Stimulated activated memory B cell treated with anti-CD40 and anti-IgM and Interleukin-4, amounts not matched to agents 10 μg/mL and 1 μg/mL and 100 μg/mL, for 72 hours (primary cell): Measurements from ENCODE around the gene PSME2.

ENCODE experiments used
- ATAC-seq: fragments of 150-1000 bp; cut with Tn5 transposase; 2 replicates; pipeline ENCODE4 v1.10.0; 2021
- H3K27ac Mint-ChIP-seq: one replicate; pipeline ENCODE4 v1.8.0; 2022; ENCODE audit warnings: mild to moderate bottlenecking, mixed read lengths
- H3K27me3 Mint-ChIP-seq: one replicate; pipeline ENCODE4 v1.8.0; 2022; ENCODE audit warnings: mixed read lengths
- H3K36me3 Mint-ChIP-seq: one replicate; pipeline ENCODE4 v1.8.0; 2022; ENCODE audit warnings: mixed read lengths
- H3K4me1 Mint-ChIP-seq: one replicate; pipeline ENCODE4 v1.8.0; 2022; ENCODE audit warnings: mixed read lengths
- H3K4me3 Mint-ChIP-seq: one replicate; pipeline ENCODE4 v1.8.0; 2022; ENCODE audit warnings: mild to moderate bottlenecking, moderate library complexity, mixed read lengths
- H3K9me3 Mint-ChIP-seq: one replicate; pipeline ENCODE4 v1.8.0; 2022; ENCODE audit warnings: mixed read lengths

PSME2 gene

DNA sequence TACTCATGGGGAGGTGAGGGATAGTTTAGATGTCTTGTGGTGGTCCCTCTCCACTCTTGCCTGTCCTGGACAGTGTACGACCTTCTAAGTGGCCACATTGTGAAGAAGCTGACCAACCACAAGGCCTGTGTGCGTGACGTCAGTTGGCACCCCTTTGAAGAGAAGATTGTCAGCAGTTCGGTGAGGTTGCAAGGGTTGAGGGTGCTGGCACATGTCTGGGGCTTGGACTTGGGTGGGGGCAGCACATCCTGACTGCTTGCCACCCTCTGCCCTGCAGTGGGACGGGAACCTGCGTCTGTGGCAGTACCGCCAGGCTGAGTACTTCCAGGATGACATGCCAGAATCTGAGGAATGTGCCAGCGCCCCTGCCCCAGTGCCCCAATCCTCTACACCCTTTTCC lies 23.5 kb downstream of the PSME2 start:
- H3K36me3 Mint-ChIP-seq = peaks cover 45% of the 10 kb centered on the region
- H3K27me3 Mint-ChIP-seq = no peaks in the 10 kb centered on the region
- H3K9me3 Mint-ChIP-seq = no peaks in the 10 kb centered on the region
- no peak for ATAC-seq
- peak overlapping the region; percentile 8 for H3K4me3 Mint-ChIP-seq
- peak overlapping the region; percentile 92 for H3K27ac Mint-ChIP-seq
- H3K4me1 Mint-ChIP-seq = peaks cover 48% of the 10 kb centered on the region

- no peaks in the 10 kb centered on the region for H3K27me3 Mint-ChIP-seq
- peak overlapping the region; percentile 92 for H3K27ac Mint-ChIP-seq
Measured at GRCh38 chr14:24122416-24122815, 24.0 kb downstream of the PSME2 start.

GRCh38 chr14:24121210-24121609 lies 25.2 kb downstream of the PSME2 start:
- Mint-ChIP-seq H3K27me3 (no peaks in the 10 kb centered on the region), H3K36me3 (peaks cover 60% of the 10 kb centered on the region), H3K9me3 (no peaks in the 10 kb centered on the region), H3K27ac (peak overlapping the region; percentile 92), H3K4me3 (no peak overlapping the region), H3K4me1 (peaks cover 62% of the 10 kb centered on the region)
- no peak for ATAC-seq

More at GRCh38 chr14:24122416-24122815, 24.0 kb downstream of the PSME2 start:
- Mint-ChIP-seq H3K4me3 (peak overlapping the region; percentile 8), H3K4me1 (peaks cover 50% of the 10 kb centered on the region), H3K9me3 (no peaks in the 10 kb centered on the region), H3K36me3 (peaks cover 50% of the 10 kb centered on the region)
- peak; percentile 68 for ATAC-seq

- H3K4me3 Mint-ChIP-seq = no peak overlapping the region
- H3K4me1 Mint-ChIP-seq = peaks cover 66% of the 10 kb centered on the region
- H3K27me3 Mint-ChIP-seq = no peaks in the 10 kb centered on the region
- H3K36me3 Mint-ChIP-seq = peaks cover 68% of the 10 kb centered on the region
- no peaks in the 10 kb centered on the region for H3K9me3 Mint-ChIP-seq
- ATAC-seq = no peak
- H3K27ac Mint-ChIP-seq = no peak overlapping the region
Measured at GRCh38 chr14:24119691-24120090, 26.7 kb downstream of the PSME2 start.

- no peak overlapping the region for H3K4me3 Mint-ChIP-seq
Measured at GRCh38 chr14:24117179-24117578, 29.2 kb downstream of the PSME2 start.

DNA sequence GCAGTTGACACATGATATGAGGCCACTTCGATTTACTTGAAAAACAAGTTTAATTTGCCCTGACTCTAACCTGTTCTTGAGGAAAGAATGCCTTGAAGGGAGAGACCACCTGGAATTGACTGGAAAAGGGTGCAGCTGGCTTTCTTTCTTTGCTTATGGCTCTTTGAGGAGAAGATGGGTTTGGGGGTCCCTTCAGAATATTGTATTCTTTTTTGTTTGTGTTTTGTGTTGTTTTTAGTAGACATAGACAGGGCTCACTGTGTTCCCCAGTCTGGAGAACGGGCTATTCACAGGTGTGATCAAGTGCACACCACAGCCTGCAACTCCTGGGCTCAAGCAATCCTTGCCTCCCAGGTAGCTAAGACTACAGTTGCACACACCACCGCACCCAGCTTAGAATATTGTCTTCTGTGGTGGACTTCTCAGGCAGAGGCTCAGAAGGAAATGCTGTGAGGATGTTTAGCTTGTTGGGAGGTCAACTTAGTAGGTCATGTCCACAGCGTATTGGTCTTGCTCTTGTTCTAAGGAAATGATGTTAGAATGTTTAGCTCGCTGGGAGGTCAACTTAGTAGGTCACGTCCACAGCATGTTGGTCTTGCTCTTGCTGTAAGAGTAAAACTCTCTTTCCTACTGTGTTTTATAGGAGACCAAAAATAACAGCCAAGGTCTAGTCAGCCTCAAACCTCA lies 30.1 kb downstream of the PSME2 start:
- Mint-ChIP-seq H3K4me3 (peak overlapping the region; percentile 98), H3K27ac (peak overlapping the region; percentile 99), H3K27me3 (no peaks in the 10 kb centered on the region), H3K36me3 (peaks cover 48% of the 10 kb centered on the region), H3K4me1 (peaks cover 35% of the 10 kb centered on the region), H3K9me3 (no peaks in the 10 kb centered on the region)
- no peak for ATAC-seq

More at GRCh38 chr14:24117179-24117578, 29.2 kb downstream of the PSME2 start:
- Mint-ChIP-seq H3K9me3 (no peaks in the 10 kb centered on the region), H3K36me3 (peaks cover 54% of the 10 kb centered on the region), H3K4me1 (peaks cover 42% of the 10 kb centered on the region), H3K27me3 (no peaks in the 10 kb centered on the region), H3K27ac (peak overlapping the region; percentile 99)
- no peak for ATAC-seq

DNA sequence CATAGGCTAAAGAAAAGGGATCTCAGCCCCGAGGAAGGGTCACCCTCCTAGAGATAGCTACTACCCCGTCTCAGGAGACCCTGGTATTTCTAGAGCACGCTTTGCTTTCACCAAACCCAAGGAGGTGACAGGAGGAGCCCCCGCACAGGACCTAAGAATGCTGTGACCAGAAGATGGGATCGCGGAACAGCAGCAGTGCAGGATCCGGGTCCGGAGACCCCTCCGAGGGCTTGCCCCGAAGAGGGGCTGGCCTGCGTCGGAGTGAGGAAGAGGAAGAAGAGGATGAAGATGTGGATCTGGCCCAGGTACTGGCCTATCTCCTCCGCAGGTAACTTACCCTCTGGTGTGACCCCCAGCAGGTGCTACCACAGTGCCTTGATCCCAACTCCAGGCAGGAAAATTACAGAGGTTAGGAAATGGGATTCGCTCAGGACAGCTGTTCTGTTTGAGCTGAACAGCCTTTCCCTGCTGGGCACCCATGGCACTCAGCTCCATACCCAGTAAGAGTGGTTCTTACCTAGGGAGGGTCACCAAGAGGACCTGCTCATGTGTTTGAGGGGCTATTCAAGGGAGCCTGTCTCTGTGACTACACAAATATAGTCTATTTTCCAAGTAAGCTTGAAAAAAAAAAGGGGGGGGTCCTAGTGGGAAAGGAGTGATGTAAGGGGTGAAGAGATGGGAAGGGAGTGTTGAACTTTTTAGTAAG lies 30.8 kb downstream of the PSME2 start:
- Mint-ChIP-seq H3K36me3 (peaks cover 43% of the 10 kb centered on the region), H3K4me3 (peak overlapping the region; percentile 98), H3K27ac (peak overlapping the region; percentile 99), H3K27me3 (no peaks in the 10 kb centered on the region), H3K4me1 (peaks cover 35% of the 10 kb centered on the region), H3K9me3 (no peaks in the 10 kb centered on the region)
- ATAC-seq = no peak

DNA sequence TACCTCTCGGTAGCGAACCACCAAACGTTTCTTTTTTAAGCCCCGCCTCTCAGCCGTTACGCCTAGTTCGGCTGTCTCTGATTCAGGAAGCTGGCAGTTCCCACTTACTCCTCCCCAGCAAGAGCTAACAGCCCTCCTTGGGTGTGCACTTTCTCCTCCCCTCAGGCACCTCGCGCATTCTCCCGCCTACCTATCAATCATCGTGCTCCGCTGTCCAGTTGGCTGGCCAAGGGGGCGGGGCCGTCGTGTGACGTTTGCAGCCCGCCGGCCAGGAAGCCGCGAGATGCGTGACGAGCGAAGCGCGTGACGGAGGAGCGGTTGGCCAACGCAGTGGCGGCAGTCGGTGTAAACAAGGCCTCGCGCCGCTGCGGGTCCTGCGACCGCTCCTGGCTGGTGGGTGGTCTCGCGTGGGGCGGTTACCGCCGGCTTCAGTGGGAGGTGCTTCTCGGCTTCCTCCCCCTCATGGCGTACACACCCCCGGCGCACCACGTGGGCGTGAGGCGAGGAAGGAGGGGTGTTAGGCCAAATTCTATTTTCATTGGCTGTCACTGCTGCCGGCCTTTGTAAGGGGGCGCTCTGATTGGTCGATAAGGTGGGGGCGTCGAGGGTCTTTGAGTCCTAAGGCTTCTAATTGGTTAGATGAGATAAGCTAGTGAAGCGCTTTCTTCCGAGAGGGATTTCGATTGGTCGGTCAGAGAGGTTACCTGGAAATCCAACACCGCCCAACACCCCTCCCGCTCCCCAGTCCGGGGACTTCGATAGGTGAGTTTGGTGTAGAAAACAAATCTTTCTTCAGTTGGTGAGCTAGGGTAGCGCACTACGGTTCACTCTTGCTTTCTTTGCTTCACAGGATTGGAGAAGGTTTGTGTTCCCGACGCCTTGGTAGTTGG lies 31.6 kb downstream of the PSME2 start, which contains the start of the genes DCAF11 and NRL:
Gene DCAF11 (plus strand): TSS at position 246 of the 890 bp plus-strand sequence. CDS start 818 bp downstream, outside the sequence.
Gene NRL (minus strand): TSS at position 418 of the 890 bp plus-strand sequence. CDS start 32,101 bp downstream, outside the sequence.
- peaks cover 35% of the 10 kb centered on the region for H3K4me1 Mint-ChIP-seq
- peak within 1 kb of the TSS; percentile 99 for H3K27ac Mint-ChIP-seq
- no peaks in the 10 kb centered on the region for H3K27me3 Mint-ChIP-seq
- H3K9me3 Mint-ChIP-seq = no peaks in the 10 kb centered on the region
- peak; percentile 96 for ATAC-seq
- H3K36me3 Mint-ChIP-seq = peaks cover 41% of the 10 kb centered on the region
- H3K4me3 Mint-ChIP-seq = peak within 1 kb of the TSS; percentile 98

DNA sequence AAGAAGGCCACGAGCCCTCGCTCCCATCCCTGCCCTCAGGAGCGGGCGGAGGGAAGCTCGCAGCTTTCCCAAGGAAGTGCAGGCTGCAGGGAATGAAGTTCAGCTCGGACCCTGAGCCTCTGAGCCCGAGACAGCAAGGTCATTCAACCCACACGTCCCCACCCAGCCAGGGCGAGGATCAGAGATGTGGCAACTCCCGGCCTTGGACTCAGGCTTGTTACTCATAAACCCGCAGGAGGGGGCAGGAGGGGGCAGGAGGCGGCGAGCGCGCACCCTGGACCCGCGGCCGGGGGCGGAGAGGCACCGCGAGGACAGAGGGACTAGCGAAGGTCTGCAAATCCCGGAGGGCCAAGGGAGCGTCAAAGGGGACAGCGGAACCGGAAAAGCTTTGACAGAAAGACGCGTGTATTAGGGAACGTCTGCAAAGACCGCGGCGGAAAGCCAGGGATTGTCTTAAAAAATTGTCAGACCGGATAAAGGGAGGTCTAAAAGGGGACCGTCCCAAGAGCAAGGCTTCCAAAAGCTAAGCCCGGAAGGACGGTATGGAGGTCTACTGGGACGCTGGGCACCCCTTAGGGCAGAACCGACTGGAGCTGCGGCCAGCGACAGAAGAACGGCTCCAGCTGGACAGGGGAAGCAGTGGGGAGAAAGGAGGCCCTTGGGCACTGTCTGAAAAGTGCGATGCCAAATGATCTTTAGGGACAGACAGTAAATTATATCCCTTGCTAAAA lies 32.4 kb downstream of the PSME2 start:
- H3K27me3 Mint-ChIP-seq = no peaks in the 10 kb centered on the region
- peaks cover 36% of the 10 kb centered on the region for H3K4me1 Mint-ChIP-seq
- peaks cover 33% of the 10 kb centered on the region for H3K36me3 Mint-ChIP-seq
- peak; percentile 57 for ATAC-seq
- no peaks in the 10 kb centered on the region for H3K9me3 Mint-ChIP-seq
- H3K27ac Mint-ChIP-seq = peak overlapping the region; percentile 99
- H3K4me3 Mint-ChIP-seq = peak overlapping the region; percentile 98

DNA sequence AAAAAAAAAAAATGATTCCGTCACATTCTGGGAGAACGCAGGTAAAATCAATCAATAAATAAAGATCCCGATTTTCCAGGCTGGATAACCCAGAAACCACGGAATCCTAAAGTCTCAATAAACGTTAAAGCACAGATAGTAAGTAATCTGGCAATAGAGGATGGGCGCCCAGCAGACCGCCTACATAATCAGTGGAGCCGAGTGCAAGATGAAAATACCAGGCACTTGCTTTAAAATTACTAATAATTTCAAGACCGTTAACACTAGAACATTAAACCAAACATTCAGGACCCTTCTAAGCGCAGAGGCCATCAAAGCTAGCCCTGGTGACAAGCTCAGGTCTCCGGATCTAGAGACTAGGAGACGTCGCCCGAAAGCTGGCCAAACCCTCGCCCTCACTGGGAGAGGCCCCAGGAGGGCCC lies 33.0 kb downstream of the PSME2 start:
- Mint-ChIP-seq H3K36me3 (peaks cover 27% of the 10 kb centered on the region), H3K27ac (peak overlapping the region; percentile 99), H3K4me1 (peaks cover 37% of the 10 kb centered on the region), H3K27me3 (no peaks in the 10 kb centered on the region), H3K4me3 (peak overlapping the region; percentile 98), H3K9me3 (no peaks in the 10 kb centered on the region)
- no peak for ATAC-seq

- peaks cover 4% of the 10 kb centered on the region for H3K36me3 Mint-ChIP-seq
- no peak overlapping the region for H3K4me3 Mint-ChIP-seq
- no peaks in the 10 kb centered on the region for H3K9me3 Mint-ChIP-seq
- H3K27ac Mint-ChIP-seq = no peak overlapping the region
- H3K27me3 Mint-ChIP-seq = no peaks in the 10 kb centered on the region
- H3K4me1 Mint-ChIP-seq = peaks cover 19% of the 10 kb centered on the region
- no peak for ATAC-seq
Measured at GRCh38 chr14:24110523-24110922, 35.9 kb downstream of the PSME2 start.

GRCh38 chr14:24110060-24110459 lies 36.4 kb downstream of the PSME2 start:
- ATAC-seq = no peak
- H3K36me3 Mint-ChIP-seq = peaks cover 2% of the 10 kb centered on the region
- H3K9me3 Mint-ChIP-seq = no peaks in the 10 kb centered on the region
- peaks cover 14% of the 10 kb centered on the region for H3K4me1 Mint-ChIP-seq
- no peak overlapping the region for H3K27ac Mint-ChIP-seq
- no peaks in the 10 kb centered on the region for H3K27me3 Mint-ChIP-seq
- H3K4me3 Mint-ChIP-seq = no peak overlapping the region

- H3K4me3 Mint-ChIP-seq = no peak overlapping the region
- H3K9me3 Mint-ChIP-seq = no peaks in the 10 kb centered on the region
- peaks cover 18% of the 10 kb centered on the region for H3K36me3 Mint-ChIP-seq
- no peak for ATAC-seq
- no peaks in the 10 kb centered on the region for H3K27me3 Mint-ChIP-seq
- peaks cover 14% of the 10 kb centered on the region for H3K4me1 Mint-ChIP-seq
- peak overlapping the region; percentile 84 for H3K27ac Mint-ChIP-seq
Measured at GRCh38 chr14:24108336-24108874, 38.0 kb downstream of the PSME2 start.

DNA sequence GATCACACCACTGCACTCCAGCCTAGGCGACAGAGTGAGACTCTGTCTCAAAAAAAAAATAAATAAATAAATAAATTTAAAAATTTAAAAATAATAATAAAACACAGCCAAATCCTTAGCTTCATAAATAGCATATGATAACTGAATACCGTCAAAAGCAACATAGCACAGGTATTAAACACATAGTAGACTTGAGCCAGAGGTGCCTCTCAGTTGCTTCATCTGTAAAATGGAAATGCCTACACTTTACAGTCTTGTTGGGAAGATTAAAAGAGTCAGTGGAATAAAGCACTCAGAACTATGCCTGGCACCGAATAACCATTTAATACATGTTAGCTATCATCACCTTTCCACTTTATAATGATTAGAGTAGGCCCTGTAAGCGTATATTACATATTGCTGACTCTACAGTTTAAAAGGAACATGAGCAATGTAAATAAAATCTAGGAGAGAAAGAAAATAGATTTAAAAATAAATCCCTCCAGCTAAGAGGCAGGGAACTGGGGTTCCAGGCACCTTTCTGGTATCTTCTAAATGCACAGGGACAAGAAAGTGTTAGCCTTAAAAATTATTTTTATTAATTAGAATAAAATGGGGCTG lies 39.6 kb downstream of the PSME2 start:
- peaks cover 14% of the 10 kb centered on the region for H3K4me1 Mint-ChIP-seq
- H3K27me3 Mint-ChIP-seq = no peaks in the 10 kb centered on the region
- peaks cover 29% of the 10 kb centered on the region for H3K36me3 Mint-ChIP-seq
- H3K27ac Mint-ChIP-seq = peak overlapping the region; percentile 53
- no peak overlapping the region for H3K4me3 Mint-ChIP-seq
- ATAC-seq = no peak
- H3K9me3 Mint-ChIP-seq = no peaks in the 10 kb centered on the region
